ENCODE results near the gene AP1B1. TPM values are rescaled to one million over a fixed set of nuclear protein-coding genes. Genes with fewer than 3 reads are reported as not detected.

The AP1B1 gene
- total and polyA plus RNA-seq, 2 of the 4 experiments (the other 2 are of a cell fraction): 55.7 to 70.8 TPM

DNA sequence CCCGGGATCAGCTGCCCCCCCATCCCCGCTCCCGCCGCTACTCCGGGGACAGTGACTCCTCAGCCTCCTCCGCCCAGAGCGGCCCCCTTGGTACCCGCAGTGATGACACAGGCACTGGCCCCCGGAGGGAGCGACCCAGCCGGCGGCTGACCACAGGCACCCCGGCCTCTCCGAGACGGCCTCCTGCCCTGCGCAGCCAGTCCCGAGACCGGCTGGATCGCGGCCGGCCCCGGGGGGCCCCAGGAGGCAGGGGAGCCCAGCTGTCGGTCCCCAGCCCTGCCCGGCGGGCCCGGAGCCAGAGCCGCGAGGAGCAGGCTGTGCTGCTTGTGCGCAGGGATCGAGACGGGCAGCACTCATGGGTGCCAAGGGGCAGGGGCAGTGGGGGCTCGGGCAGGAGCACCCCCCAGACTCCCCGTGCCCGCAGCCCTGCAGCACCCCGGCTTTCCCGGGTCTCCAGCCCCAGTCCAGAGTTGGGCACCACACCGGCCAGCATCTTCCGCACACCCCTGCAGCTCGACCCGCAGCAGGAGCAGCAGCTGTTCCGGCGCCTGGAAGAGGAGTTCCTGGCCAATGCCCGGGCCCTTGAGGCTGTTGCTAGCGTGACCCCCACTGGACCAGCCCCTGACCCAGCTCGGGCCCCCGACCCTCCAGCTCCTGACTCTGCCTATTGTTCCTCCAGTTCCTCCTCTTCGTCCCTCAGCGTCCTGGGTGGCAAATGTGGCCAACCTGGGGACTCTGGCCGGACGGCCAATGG lies 76.7 kb downstream of the AP1B1 start:
- H3K4me2 ChIP-seq (ENCODE audit: low read depth, low read length): no peak overlapping the region; the same call in 1 of the 2 replicates
- CTCF ChIA-PET: no interaction called here
- peaks cover 5% of the 10 kb centered on the region; the same call in 1 of the 2 replicates for H3K9me1 ChIP-seq (ENCODE audit: insufficient read depth, low read length)
- H3K27me3 ChIP-seq (ENCODE audit: control insufficient read depth, insufficient read depth, low read length): peaks cover 34% of the 10 kb centered on the region
- H3K4me3 ChIP-seq (ENCODE audit: insufficient read depth, low read depth, low read length): no peak overlapping the region
- H4K20me1 ChIP-seq (ENCODE audit: insufficient read depth, low read length): peaks cover 34% of the 10 kb centered on the region
- no peak overlapping the region for H4K8ac ChIP-seq (ENCODE audit: low read depth in 2 of 2, low read length in 2 of 2)
- peaks cover 2% of the 10 kb centered on the region; the same call in 1 of the 2 replicates for H3K36me3 ChIP-seq (ENCODE audit: control insufficient read depth, insufficient read depth, low read length)
- H2AFZ ChIP-seq (replicated peaks; ENCODE audit: low read length, poor library complexity): peak overlapping the region; percentile 87
- DNase-seq (no peak), ATAC-seq (ENCODE audit: low read depth) (no peak)
- H4K5ac ChIP-seq (ENCODE audit: low read depth, low read length): no peak overlapping the region
- no peak overlapping the region for H3K9ac ChIP-seq (ENCODE audit: low read depth, low read length)
- H3K56ac ChIP-seq (ENCODE audit: extremely low read depth, insufficient read depth, low read length): no peak overlapping the region
- H3K4me1 ChIP-seq (ENCODE audit: control insufficient read depth, insufficient read depth, low read length): peaks cover 15% of the 10 kb centered on the region
- H2BK120ac ChIP-seq (ENCODE audit: low read depth, low read length): no peak overlapping the region
- H2BK5ac ChIP-seq (ENCODE audit: low read depth, low read length, poor library complexity, severe bottlenecking): no peak overlapping the region
- peak overlapping the region; percentile 72; the same call in 1 of the 2 replicates for H2AK5ac ChIP-seq (ENCODE audit: low read depth, low read length)
- no peak overlapping the region for H3K18ac ChIP-seq (ENCODE audit: low read depth, low read length)
- no TSS peak for BruUV-seq (replicated peaks)
- POLR2A ChIA-PET (ENCODE audit: unreplicated experiment): interaction anchor here (0.5 kb wide), 2 partner anchors 40 to 62 kb away, joined by 3 to 7 read pairs; no protein-coding TSS in a partner anchor
- dilution Hi-C loops (cut with HindIII; ENCODE audit: low sequenced_read_pairs, unreplicated experiment) (no loop called here), in situ Hi-C loops (cut with MboI; ENCODE audit: low sequenced_read_pairs) (no loop called here), intact Hi-C loops (cut with micrococcal nuclease) (no loop called here)
- H3K23ac ChIP-seq (ENCODE audit: low read depth, low read length): no peak overlapping the region
- peaks cover 8 to 42% of the 10 kb centered on the region in 2 experiments; a peak in 3 of 4 replicates for H3K79me1 ChIP-seq (ENCODE audit: low read depth in 1 of 2, low read length in 2 of 2)
- H4K91ac ChIP-seq (ENCODE audit: insufficient read depth, low read depth, low read length): no peak overlapping the region
- no peak overlapping the region for H3K4ac ChIP-seq (ENCODE audit: low read depth, low read length)
- no peak overlapping the region for H3K14ac ChIP-seq (replicated peaks; ENCODE audit: low read depth, low read length)
- WGBS, 2 experiments (ENCODE audit: extremely low coverage in 2 of 2, insufficient read length in 1 of 2): 69% methylated on average over 39 of the region's 50 CpGs; no CpG with 5 or more reads in 1 of the 2 experiments
- 0 out of 2 replicates have a peak overlapping the region, but pooled peaks have one; percentile 33 for H3K27ac ChIP-seq (ENCODE audit: insufficient read depth, low read length)
- H2BK20ac ChIP-seq (ENCODE audit: low read depth, low read length): no peak overlapping the region
- H2BK15ac ChIP-seq (ENCODE audit: low read depth, low read length): no peak overlapping the region
- peak overlapping the region; percentile 96 for H2AK9ac ChIP-seq (replicated peaks; ENCODE audit: low read depth, low read length, poor library complexity)
- no peaks in the 10 kb centered on the region for H3K9me3 ChIP-seq (ENCODE audit: control insufficient read depth, insufficient read depth, low read length)
- no peak for TF ChIP-seq MAFK (IDR thresholded peaks at IDR 0.05; ENCODE audit: low read depth, low read length)
- TF ChIP-seq, protein P1, sequence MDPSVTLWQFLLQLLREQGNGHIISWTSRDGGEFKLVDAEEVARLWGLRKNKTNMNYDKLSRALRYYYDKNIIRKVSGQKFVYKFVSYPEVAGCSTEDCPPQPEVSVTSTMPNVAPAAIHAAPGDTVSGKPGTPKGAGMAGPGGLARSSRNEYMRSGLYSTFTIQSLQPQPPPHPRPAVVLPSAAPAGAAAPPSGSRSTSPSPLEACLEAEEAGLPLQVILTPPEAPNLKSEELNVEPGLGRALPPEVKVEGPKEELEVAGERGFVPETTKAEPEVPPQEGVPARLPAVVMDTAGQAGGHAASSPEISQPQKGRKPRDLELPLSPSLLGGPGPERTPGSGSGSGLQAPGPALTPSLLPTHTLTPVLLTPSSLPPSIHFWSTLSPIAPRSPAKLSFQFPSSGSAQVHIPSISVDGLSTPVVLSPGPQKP (IDR thresholded peaks at IDR 0.05; ENCODE audit: borderline replicate concordance, low read depth, low read length): no peak
- TF ChIP-seq, protein P2, sequence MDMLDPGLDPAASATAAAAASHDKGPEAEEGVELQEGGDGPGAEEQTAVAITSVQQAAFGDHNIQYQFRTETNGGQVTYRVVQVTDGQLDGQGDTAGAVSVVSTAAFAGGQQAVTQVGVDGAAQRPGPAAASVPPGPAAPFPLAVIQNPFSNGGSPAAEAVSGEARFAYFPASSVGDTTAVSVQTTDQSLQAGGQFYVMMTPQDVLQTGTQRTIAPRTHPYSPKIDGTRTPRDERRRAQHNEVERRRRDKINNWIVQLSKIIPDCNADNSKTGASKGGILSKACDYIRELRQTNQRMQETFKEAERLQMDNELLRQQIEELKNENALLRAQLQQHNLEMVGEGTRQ (IDR thresholded peaks at IDR 0.05; ENCODE audit: low read depth, low read length): no peak
- TF ChIP-seq RFX5 (IDR thresholded peaks at IDR 0.05; ENCODE audit: low read depth, low read length): no peak
- no peak for TF ChIP-seq FOS (IDR thresholded peaks at IDR 0.05; ENCODE audit: low read depth, low read length)
- no peak for TF ChIP-seq CHD1 (IDR thresholded peaks at IDR 0.05; ENCODE audit: low read depth, low read length)
- no peak for TF ChIP-seq SMC3 (IDR thresholded peaks at IDR 0.05; ENCODE audit: low read depth, low read length)
- TF ChIP-seq RCOR1 (IDR thresholded peaks at IDR 0.05; ENCODE audit: insufficient replicate concordance, low read length): no peak
- TF ChIP-seq, protein P3, sequence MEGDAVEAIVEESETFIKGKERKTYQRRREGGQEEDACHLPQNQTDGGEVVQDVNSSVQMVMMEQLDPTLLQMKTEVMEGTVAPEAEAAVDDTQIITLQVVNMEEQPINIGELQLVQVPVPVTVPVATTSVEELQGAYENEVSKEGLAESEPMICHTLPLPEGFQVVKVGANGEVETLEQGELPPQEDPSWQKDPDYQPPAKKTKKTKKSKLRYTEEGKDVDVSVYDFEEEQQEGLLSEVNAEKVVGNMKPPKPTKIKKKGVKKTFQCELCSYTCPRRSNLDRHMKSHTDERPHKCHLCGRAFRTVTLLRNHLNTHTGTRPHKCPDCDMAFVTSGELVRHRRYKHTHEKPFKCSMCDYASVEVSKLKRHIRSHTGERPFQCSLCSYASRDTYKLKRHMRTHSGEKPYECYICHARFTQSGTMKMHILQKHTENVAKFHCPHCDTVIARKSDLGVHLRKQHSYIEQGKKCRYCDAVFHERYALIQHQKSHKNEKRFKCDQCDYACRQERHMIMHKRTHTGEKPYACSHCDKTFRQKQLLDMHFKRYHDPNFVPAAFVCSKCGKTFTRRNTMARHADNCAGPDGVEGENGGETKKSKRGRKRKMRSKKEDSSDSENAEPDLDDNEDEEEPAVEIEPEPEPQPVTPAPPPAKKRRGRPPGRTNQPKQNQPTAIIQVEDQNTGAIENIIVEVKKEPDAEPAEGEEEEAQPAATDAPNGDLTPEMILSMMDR (conservative IDR thresholded peaks at IDR 0.05; ENCODE audit: low read depth, low read length): no peak
- TF ChIP-seq MXI1 (IDR thresholded peaks at IDR 0.05; ENCODE audit: borderline replicate concordance, low read depth, low read length): no peak
- TF ChIP-seq POLR2A (IDR thresholded peaks at IDR 0.05; ENCODE audit: low read depth, low read length): no peak
- no peak for TF ChIP-seq NFE2L2 (IDR thresholded peaks at IDR 0.05; ENCODE audit: low read depth, low read length)
- no peak for TF ChIP-seq BHLHE40 (IDR thresholded peaks at IDR 0.05; ENCODE audit: low read depth, low read length)
- no peak for TF ChIP-seq CEBPB (IDR thresholded peaks at IDR 0.05; ENCODE audit: low read depth, low read length)
- TF ChIP-seq RAD21 (IDR thresholded peaks at IDR 0.05; ENCODE audit: low read length): no peak

Data from IMR-90 (cell line).